ENCODE results near the gene CFDP1. TPM values are rescaled to one million over a fixed set of nuclear protein-coding genes. Genes with fewer than 3 reads are reported as not detected.

CFDP1 gene
- total RNA-seq, 1 donor from 2014 or later = 70.5 TPM

DNA sequence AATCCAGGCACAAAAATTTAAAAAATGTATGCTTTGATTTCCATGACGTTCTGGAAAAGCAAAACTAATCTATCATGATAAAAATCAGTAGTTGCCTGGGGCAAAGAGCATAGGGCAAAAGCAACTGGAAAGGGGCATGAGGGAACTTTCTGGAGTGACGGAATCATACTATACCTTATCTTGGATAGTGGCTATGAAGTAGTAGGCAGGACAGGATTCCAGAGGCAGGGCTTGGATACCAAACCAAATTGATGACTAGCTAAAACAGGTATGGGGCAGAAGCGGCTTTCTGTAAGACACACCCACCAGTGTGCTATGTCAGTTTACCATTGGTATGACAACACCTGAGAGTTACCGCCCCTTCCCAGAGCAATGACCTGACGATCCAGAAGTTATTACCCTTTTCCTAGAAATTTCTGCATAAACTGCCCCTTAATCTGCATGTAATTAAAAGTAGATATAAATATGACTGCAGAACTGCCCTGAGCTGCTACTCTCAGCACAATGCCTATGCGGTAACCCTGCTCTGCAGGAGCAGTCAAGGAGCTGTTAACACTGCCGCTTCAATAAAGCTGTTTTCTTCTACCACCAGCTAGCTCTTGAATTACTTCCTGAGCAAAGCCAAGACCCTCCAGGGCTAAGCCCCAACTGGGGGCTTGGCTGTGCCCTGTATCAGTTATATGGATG lies 56.7 kb downstream of the CFDP1 start:
- DNase-seq (ENCODE audit: low spot score) = peak; percentile 33

DNA sequence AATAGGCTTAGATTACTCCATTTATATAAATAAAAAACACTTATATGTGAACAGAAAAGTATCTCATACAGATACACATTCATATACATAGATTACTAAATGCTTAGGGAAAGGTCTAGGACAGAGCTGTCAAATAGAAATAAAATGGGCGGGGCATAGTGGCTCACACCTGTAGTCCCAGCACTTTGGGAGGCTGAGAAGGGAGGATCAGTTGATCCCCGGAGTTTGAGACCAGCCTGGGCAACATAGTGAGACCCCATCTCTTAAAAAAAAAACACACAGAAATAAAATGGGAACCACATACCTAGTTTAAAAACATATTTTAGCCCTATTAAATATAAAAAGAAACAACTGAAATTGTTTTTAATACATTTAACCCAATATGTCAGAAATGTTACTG lies 58.9 kb downstream of the CFDP1 start:
- no peak for DNase-seq (ENCODE audit: low spot score)

DNA sequence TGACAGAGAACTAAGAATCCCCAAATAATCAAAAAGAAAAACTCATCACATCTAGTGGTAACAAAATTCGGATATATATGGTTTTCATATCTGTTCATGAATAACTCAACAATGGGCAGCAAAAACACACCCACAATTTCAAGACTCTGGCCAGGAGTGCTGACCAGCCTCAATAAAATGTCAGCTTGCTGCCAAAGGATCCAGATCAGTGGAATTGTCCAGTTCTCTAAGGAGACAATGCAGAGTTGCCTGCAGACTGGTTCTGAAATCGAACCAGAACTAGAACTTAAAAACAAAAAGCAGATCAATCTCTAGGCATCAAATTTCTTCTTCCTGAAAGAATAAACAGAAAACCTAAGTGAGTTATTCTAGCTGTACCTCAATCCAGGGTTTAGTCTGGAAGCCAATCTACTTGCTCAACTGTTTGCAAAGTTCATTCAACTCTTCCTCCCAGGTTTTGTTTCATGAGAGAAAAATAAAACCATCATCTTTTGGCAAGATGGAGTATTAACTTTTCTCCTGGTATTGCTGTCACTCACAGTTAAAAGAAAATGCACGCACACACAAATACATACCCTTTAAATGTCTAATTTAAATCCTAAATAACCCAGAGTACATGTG lies 61.0 kb downstream of the CFDP1 start:
- no peak for DNase-seq (ENCODE audit: low spot score)

DNA sequence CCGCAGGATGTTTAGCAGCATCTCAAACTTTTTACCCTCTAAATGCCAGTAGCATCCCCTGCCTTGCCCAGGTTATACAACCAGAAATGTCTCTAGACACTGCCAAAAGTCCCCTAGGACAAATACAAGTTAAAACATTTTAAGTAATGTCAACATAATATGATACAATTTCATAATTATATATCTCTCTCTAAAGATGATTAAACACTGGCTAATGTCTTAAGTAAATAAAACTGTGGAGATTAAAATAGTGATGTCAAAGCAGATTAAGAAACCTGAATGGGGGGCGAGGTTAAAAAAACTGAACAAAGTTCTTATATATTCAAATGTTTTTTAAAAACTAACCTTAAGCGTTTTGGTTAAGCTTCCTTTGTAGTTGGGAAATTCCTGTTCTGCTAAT lies 62.1 kb downstream of the CFDP1 start:
- no peak for DNase-seq (ENCODE audit: low spot score)

DNA sequence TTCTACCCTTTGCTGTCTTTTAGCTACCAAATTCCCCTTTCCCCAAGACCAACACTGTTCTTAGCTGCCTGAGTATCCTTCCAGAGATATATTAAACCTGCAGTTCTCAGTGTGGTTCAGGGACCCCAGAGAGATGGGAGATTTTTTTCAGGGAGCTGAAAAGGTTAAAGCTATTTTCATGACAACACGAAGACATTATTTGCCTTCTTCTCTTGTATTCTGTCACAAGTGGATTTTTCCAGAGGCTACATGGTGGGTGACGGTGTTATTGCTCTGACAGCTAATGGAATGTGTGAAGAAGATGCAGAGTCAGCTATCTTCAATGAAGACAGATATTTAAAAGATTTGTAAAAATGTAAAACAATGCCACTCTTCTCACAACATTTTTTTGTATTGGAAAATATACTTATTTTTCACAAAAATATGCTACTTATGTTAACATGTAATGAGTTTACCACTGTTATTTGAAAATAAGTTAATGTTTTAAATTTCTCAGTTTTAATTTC lies 69.0 kb downstream of the CFDP1 start:
- DNase-seq (ENCODE audit: low spot score) = no peak

DNA sequence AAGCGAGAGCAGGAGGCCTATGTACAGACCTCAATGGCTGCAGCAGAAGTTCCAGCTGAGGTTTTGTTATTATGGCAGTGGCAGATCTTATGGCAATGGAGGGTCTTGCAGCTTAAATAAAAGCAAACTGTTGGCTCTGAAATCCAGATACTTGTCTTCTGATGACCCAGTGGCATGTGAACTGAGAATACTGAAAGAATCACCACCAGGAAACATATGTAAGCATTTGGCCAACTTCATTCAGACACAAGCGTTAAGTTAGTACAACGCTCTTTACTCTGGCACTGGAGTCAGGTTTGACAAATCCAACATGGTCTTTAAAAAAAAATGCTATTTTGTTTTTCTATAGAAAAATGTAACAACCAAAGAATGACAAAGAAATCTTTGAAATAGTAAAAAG lies 70.5 kb downstream of the CFDP1 start:
- DNase-seq (ENCODE audit: low spot score) = no peak

DNA sequence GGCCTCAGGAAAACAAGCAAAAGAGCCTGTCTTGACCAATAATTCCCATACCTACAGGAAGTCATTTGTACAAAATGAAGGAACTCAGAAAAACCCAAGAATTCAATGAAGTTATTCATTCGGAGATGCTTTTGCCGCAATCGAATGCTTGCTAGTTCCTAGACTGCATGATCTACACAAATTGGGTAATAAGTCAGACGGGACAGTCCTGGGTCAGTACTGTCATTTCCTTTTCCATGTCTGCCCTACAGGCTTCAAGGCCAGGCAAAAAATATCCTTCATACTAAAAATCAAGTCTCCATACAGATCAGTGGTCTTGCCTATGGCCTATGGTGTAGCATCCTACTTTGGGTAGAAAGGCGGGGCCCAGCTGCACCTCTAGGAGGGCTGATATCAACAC lies 71.4 kb downstream of the CFDP1 start:
- DNase-seq (ENCODE audit: low spot score) = no peak

DNA sequence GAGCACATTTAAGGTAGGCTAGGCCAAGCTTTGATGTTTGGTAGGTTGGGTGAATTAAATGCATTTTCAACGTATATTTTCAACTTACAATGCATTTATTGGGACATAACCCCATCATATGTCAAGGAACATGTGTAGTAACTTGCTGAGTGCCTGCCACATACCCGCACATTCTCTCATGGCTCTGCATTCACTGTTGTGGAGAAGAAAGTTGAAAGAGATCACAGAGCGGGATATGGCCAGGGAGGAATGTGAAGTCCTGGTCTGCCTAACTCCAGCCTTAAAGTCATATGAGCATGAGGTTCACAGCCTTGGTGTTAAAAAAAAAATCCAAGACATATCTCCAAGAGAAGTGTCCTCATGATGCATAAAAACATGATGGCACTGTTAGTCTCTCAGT lies 79.1 kb downstream of the CFDP1 start:
- DNase-seq (ENCODE audit: low spot score) = no peak

DNA sequence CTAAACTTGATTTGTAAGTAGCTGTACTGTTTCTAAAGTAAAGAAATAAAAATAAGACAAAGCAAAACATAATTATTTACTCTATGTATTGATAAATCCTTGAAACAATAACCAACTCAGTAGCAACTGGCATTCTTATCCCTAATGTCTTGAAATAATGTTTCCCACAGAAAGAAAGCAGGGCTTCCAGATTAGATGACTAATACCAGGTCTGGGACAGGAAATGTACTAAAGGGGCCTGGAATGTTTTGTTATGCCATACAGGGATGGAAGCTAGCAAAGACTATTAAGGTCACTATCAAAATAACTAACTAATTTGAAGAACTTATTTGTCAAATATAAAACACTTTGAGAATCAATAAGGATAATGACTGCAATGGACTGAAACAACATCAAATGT lies 82.1 kb downstream of the CFDP1 start:
- peak; percentile 45 for DNase-seq (ENCODE audit: low spot score)

DNA sequence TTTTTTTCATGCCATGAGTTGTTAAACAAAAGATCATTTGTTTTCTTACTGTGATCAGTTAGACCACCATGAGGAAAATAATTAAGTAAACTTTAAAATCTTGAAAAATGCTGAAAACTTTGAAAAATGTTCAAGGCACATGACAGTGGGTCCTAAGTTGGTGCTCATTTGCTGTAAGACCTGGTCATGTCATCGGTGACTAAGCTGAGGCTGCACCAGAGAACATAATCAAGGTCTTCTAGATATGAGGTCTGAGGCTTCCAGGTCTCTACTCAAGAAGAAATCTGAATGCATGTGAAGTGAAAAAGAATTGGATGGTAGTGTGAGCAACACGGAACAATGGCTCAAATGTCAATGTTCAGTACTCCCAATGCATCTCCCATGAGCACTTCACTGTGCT lies 87.6 kb downstream of the CFDP1 start:
- DNase-seq (ENCODE audit: low spot score) = no peak

DNA sequence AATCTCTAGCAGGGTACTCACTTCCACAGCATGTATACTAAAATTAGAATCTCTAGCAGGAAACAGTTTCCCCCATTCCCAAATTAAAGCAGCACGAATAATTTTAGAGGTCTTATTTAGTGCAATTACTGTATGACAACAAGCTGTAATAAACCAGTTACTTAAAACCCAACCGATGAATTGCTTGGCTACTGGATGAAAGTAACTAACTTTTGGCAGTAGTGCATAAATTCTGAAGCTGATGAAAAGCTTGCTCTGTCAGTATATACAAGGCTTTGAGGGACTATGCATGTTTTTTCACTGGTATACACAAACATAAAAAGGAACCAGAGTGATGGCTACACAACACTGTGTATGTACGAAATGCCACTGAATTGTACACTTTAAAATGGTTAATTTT lies 89.4 kb downstream of the CFDP1 start:
- DNase-seq (ENCODE audit: low spot score) = no peak

DNA sequence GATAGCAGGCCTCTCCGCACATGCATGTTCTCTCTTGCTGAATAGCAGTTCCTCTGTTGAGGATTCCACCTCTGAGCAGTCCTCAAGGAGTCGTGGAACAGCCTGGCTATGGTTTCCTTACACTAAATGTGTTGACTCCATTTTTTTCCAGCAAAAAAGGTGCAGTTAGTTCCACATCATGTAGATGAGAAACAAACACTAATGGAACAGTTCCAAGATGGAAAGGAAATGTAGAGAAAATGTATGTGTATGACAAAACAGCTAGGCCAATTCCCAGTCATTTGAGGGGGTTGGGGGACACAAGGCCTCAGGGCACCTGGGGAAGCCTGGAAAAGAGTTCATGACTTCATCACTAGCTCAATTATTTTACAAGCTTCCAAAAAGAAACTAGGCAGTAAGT lies 90.0 kb downstream of the CFDP1 start:
- no peak for DNase-seq (ENCODE audit: low spot score)

DNA sequence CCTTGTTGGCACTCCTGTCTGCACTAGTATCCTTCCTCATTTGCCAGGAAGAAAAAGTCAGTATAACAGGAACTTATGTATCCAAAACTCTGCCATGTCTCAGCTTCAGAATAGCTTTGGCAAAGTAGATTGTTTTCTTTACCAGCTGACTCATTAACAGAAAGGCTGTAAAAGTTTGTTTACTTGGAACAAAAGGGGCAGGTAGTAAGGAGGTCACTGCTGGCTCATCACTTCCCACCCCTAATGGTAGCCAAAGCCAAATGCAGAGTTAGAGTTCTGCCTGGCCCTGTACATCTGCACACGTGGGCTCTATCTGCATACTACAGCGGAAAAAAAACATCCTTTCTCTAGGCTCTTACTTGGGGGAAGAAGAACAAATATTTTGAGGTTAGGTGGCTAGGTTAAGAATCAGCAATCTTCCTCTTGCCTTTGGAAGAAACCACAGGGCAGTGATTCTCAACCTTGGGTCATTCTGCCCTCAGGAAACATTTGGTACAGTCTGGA lies 90.9 kb downstream of the CFDP1 start:
- peak; percentile 24 for DNase-seq (ENCODE audit: low spot score)

DNA sequence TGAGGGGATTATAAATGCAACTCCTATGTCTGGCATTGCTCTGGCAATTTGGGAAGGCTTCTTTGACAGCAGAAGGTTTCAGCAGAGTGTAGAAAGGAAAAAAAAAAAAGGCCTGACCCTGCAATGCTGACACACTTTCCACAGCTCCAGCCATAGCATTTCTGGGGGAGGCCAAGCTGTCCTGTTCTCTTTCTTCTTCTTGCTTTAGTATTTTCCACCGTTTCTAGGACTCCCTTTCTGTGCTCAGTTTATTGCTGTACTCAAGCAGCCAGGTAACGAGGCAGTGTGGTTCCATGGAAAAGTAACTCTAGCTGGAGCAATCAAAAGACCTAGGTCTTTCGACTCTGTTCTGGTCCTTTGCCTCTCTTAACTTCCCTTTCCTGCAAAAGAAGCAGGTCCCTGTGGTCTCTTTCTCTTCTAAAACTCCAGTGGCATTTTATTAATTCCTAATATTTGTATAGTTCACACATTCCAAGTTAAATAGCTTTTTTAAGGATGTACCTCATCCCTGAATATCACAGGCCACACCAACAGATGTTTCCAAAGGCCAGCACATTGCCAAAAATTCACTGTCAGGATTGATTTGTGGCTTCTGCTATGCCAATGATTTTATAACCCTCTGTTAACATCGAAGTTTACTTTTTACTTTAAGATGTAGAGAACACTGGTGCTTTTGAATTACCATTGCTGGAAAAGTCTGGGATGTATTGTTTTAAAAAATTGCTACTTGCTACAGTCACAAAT lies 91.6 kb downstream of the CFDP1 start:
- peak; percentile 56 for DNase-seq (ENCODE audit: low spot score)

DNA sequence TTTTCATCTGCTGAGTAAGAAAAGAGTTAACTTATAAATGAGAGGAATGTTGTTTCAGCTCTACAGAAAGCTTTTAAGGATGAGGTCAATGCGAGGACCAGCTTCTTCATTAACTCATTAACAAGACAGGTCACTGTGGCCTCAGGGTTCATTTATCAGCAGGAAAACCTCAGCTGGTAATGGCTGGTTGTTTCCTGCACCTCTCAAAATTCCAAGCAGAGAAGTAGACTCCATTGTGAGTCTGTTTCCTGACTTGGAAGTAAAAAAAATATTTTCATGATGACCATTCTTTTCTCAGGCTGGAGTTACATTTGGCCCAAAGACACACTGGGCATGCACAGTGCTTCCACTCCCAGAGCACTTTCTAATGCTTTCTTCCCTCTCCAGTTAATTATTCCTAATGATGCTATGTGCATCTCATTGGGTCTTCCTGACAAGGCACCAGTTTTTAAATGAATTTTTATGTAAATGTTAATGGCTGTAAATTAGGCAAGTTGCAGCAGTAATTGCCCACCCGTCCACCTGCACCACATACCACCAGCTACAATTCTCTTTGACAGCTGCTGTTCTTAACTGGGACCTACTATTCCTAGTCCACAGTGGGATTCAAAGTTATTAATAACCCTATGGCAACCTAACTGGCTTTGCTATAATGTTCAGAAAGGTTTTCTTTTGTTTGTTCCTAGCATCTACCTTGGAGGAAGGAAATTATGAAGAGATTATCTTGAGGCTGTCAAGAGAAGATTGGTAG lies 92.4 kb downstream of the CFDP1 start:
- DNase-seq (ENCODE audit: low spot score) = peak; percentile 69

DNA sequence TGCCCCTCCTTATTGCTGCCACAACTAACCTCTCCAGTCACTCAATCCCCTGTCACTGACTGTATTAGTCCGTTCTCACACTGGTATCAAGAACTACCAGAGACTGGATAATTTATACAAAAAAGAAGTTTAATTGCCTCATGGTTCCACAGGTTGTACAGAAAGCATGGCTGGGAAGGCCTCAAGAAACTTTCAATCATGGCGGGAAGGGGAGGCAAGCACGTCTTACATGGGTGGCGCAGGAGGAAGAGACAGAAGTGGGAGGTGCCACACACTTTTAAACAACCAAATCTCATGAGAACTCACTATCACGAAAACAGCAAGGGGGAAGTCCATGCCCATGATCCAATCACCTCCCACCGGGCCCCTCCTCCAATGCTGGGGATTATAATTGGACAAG lies 95.9 kb downstream of the CFDP1 start:
- DNase-seq (ENCODE audit: low spot score) = no peak

DNA sequence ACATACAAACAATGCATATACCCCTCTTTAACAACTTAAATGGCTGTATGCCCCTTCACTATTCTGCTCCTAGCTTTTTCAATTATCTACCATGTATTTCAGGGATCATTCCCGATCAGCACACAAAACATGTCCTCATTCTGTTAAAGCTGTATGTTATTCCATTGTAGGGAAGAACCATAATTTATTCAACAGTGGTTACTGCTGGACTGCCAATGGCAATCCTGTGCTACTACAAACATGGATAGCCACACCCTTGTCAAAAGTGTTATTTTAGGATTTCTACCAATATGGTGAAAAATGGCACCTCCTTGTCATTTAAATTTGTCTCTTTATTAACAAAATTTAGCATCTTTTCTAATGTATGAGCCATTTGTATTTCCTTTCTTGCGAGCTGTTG lies 96.8 kb downstream of the CFDP1 start:
- DNase-seq (ENCODE audit: low spot score) = no peak

DNA sequence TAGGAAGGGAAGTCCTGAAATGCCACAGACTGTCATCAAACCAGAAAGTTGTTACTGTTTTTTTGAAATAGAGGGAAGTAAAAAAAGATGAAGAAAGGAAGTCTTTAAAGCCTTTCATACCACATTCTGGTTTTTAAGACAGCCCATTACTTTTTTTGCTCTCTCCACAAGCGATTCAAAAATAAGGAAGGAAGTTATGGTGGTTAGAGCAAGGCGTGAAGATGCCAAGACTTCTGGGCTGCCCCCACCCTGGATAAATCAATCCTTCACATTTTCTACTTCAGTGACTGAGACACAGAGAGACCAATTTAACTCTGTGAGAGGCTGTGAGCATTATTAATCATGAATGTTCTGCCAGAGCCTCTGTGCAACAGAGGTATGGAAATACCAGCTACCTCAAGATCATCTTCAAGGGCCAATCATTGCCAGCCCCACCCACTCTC lies 99.6 kb downstream of the CFDP1 start:
- DNase-seq (ENCODE audit: low spot score) = no peak

DNA sequence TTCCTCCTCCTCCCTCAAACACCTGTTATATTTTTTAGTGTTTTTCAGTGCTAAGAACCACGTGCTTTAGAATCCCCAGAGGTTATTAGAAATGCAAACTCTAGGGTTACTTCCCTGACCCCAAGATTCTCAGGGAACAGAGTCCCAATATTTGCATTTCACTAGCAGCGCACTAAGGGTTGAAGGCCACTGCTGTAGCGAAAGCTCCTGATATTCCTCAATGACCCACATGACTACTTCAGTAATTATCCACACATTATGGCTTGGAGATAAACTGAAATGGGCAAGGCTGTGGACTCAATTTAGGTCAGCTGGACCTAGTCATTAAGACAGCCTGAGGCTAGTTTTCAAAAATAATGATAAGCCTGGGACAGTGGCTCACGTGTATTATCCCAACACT lies 103.4 kb downstream of the CFDP1 start:
- no peak for DNase-seq (ENCODE audit: low spot score)

DNA sequence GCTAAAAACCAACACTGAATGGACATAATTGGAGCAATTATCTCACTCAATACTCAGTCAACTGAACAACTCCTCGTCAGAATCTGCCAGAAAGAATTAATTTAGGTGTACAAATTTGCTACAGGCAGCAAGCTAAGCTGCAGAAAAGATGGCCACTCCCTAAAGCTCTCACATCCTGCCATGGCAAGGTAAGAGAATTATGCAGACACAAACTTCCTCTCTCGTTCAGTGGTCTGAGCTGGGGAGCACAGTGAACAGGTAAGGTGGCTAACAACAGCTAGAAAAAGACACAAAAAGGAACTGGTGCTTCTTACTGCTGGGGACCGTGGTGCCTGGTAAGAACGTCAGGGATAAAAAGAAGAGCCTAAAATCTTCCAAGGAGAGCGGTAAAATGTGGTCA lies 107.0 kb downstream of the CFDP1 start:
- DNase-seq (ENCODE audit: low spot score) = no peak

DNA sequence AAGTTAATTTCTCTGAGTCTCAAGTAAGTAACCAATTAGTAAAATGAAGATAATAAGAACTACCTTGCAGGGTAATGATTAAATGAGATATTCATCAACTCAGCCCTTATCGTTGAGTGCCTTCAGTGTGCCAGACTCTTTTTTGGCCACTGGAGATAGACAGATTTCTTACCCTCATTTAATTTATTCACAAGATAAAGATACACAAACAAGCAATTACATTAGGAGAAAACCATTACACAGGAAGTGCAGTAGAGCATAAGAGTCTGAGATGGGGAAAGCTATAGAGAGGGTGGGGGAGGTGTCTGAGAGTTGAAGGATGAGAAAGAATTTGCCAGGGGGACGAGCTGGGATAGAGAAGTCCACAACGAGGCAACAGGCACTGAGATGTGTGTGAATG lies 109.4 kb downstream of the CFDP1 start:
- no peak for DNase-seq (ENCODE audit: low spot score)

DNA sequence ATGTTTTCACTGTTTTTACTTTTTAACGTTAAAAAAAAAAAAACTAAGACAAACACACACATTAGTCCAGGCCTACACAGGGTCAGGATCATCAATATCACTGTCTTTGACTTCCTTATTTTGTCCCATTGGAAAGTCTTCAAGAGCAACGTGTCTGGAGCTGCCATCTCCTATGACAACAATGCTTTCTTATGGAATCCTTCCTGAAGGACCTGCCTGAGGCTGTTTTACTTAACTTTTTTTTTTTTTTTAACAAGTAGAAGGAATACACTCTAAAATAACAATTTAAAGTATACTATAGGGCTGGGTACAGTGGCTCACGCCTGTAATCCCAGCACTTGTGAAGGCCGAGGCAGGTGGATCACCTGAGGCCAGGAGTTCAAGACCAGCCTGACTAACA lies 110.1 kb downstream of the CFDP1 start:
- no peak for DNase-seq (ENCODE audit: low spot score)

Measured in umbilical cord (tissue), 2 donors.